NT2/D1 (cell line): Measurements from ENCODE around the gene TMEM256.

Experiments
- DNase-seq: peaks from one replicate; pipeline ENCODE4 v3.0.0-alpha.2; 2011; ENCODE audit warnings: low read depth, low spot score
- H3K27me3 ChIP-seq: 2 replicates; pipeline ENCODE4 v1.6.0; 2011; ENCODE audit warnings: mild to moderate bottlenecking; ENCODE audit not compliant: insufficient read length, insufficient read depth
- H3K36me3 ChIP-seq: 2 replicates; pipeline ENCODE4 v1.6.1; 2011; ENCODE audit warnings: mild to moderate bottlenecking, low read length, mixed read lengths; ENCODE audit not compliant: insufficient read depth, insufficient read length
- H3K4me1 ChIP-seq: 2 replicates; pipeline ENCODE4 v1.5.1; 2011; ENCODE audit not compliant: insufficient read depth, insufficient read length
- H3K4me3 ChIP-seq: 2 replicates; pipeline ENCODE4 v1.5.1; 2011; ENCODE audit warnings: low read depth; ENCODE audit not compliant: insufficient read length
- H3K9ac ChIP-seq: 2 replicates; pipeline ENCODE4 v1.6.0; 2011; ENCODE audit warnings: low read depth; ENCODE audit not compliant: insufficient read length
- H3K9me3 ChIP-seq: 2 replicates; pipeline ENCODE4 v1.5.1; 2011; ENCODE audit warnings: mild to moderate bottlenecking, low read length; ENCODE audit not compliant: insufficient read depth
- SUZ12 ChIP-seq: IDR thresholded peaks from 2 replicates; pipeline ENCODE4 v1.6.1; 2011; ENCODE audit not compliant: insufficient read length, insufficient read depth; ENCODE audit errors: extremely low read depth
- YY1 ChIP-seq: IDR thresholded peaks from 2 replicates; pipeline ENCODE4 v1.6.1; 2011; ENCODE audit not compliant: insufficient read length, insufficient read depth
- ZNF274 ChIP-seq: IDR thresholded peaks from 2 replicates; pipeline ENCODE4 v1.6.1; 2011; ENCODE audit warnings: mild to moderate bottlenecking, low read depth, low read length

The TMEM256 gene

DNA sequence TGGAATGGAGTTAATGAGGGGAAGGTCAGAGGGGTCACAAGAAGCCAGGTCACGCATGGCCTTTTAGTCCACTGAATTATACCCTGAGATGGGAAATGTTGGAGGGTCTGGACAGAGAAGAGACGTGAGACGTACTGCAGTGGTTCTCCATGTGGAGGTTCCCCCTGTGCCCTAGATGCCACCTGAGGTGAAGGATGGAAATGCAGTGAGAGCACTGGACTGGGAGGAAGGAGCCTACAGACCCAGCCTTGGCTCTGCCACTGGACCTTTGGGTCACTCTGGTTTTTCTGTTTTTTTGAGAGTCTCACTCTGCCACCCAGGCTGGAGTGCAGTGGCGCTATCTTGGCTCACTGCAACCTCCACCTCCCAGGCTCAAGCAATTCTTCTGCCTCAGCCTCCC is 7.8 kb downstream of the TMEM256 start:
- H3K4me3 ChIP-seq = no peak overlapping the region
- TF ChIP-seq ZNF274 = no peak
- TF ChIP-seq SUZ12 = no peak
- TF ChIP-seq YY1 = no peak
- H3K36me3 ChIP-seq = peaks cover 15% of the 10 kb centered on the region
- no peaks in the 10 kb centered on the region for H3K9me3 ChIP-seq
- H3K9ac ChIP-seq = no peak overlapping the region
- H3K27me3 ChIP-seq = no peaks in the 10 kb centered on the region
- peaks cover 1% of the 10 kb centered on the region for H3K4me1 ChIP-seq
- no peak for DNase-seq

DNA sequence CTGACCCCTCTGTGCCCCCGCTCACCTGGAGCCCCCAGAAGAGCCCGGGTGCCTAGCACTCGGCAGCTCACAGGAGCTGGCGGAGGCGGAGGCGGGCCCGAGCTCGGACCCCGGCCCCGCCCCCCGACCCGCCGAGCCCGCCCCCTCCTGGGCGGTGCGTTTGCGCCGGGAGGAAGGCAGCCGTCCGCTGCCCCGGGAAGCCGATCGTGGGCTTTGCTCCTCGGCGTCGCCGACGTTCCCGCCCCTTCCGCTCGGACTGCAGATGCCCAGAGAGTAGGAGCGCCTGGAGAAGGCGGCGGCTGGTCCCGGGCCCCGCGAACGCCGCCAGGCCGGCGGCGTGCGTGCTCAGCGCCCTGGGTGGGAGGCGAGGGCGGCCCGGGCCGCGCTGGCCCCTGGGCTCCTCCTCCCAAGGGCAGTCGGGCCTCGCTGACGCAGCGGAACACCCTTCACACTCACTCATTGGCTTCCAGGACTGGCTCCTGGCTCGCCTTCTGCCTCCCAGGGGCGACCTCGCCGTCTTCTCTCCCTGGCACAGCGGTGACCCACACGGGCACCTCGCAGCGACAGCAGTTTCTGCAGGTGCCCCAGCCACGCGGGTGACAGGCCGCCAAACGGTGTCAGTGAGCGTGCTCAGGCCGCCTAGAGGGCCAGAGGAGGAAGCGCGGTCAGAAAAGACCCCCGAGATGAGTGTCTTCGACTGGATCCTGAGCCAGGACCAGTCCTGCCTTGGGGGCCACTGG is 9.3 kb downstream of the TMEM256 start, which contains the start of gene PLSCR3:
PLSCR3 (minus strand) TSS at position 74 of the 740 bp plus-strand sequence. CDS start 415 bp downstream, outside the sequence.
- no peaks in the 10 kb centered on the region for H3K9me3 ChIP-seq
- DNase-seq = peak; percentile 67
- H3K9ac ChIP-seq = peak within 1 kb of the TSS; percentile 76
- H3K4me1 ChIP-seq = peaks cover 9% of the 10 kb centered on the region
- TF ChIP-seq SUZ12 = no peak
- peaks cover 30% of the 10 kb centered on the region for H3K36me3 ChIP-seq
- peak within 1 kb of the TSS; percentile 58 for H3K4me3 ChIP-seq
- no peaks in the 10 kb centered on the region for H3K27me3 ChIP-seq

- H3K9me3 ChIP-seq = no peaks in the 10 kb centered on the region
- H3K9ac ChIP-seq = peak overlapping the region; percentile 76
- peaks cover 9% of the 10 kb centered on the region for H3K4me1 ChIP-seq
- peak overlapping the region; percentile 58 for H3K4me3 ChIP-seq
- no peaks in the 10 kb centered on the region for H3K27me3 ChIP-seq
- H3K36me3 ChIP-seq = peaks cover 38% of the 10 kb centered on the region
- no peak for DNase-seq
- TF ChIP-seq SUZ12 = no peak
- TF ChIP-seq YY1 = no peak
- no peak for TF ChIP-seq ZNF274
Measured at GRCh38 chr17:7393613-7394451, 10.1 kb downstream of the TMEM256 start.

DNA sequence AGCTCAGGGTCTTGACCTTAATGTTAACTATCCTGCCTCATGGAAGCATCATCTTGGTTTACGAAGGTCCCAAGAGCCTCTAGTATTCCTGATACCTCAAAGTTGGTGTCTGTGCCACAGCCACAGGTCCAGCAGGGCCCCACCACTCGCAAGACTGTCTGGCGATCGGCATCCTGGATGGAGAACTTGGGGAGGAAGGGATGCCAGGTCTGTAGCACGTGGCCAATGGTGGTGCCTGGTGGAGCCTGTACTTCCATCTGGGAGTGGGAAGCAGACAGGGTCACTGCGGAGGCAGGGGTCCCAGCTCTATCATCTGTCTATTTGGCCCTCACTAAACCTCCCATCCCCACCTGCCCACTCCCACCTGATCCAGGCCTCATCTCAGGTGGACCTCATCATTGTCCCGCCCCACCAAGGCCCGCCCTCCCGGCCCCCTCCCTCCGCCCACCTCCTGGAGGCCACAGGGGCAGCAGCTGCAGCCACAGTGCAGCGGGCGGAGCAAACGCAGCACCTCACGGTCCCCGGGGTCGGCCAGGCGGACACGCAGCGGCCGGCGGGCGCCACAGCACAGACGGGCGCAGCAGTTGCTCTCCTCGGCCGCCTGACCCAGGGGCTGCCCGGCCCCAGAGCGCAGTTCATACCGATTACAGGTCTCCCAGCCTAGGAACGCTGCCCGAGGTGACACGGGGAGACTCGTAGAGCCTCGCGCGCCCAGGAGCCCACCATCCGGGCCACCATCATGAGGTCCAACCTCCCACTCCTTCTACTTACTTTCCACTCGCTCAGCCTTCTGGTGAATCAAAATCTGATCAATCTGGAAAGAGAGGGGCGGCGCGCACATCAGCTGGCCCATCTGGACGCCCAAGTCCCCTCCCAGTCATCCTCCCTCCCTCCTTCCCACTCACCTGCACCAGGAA is 10.9 kb downstream of the TMEM256 start:
- H3K4me3 ChIP-seq = peak overlapping the region; percentile 58
- peaks cover 47% of the 10 kb centered on the region for H3K36me3 ChIP-seq
- H3K9me3 ChIP-seq = no peaks in the 10 kb centered on the region
- TF ChIP-seq ZNF274 (no peak), YY1 (no peak), SUZ12 (no peak)
- DNase-seq = no peak
- no peaks in the 10 kb centered on the region for H3K27me3 ChIP-seq
- H3K9ac ChIP-seq = peak overlapping the region; percentile 76
- peaks cover 9% of the 10 kb centered on the region for H3K4me1 ChIP-seq

DNA sequence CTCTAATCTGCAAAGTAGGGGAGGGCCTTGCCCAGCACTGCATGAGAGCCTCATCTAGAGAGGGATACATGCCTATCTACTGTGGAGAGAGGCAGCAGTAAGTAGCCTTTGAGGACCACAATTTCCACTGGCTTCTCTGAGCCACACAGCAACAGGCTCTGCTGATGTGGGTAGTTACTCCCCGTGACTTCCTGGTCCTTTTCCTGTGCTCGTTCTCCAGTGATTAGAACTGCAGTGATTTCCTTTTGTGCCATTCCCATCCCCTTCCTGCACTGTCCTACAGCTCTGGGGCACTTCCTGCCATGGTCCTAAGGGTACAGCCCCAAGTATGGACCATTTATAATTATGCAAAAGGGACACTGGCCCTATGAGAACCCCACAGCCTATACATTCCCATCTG is 12.6 kb downstream of the TMEM256 start:
- TF ChIP-seq SUZ12 (no peak), ZNF274 (no peak), YY1 (no peak)
- H3K4me1 ChIP-seq = peaks cover 9% of the 10 kb centered on the region
- H3K27me3 ChIP-seq = no peaks in the 10 kb centered on the region
- H3K36me3 ChIP-seq = peaks cover 57% of the 10 kb centered on the region
- no peak overlapping the region for H3K9ac ChIP-seq
- H3K4me3 ChIP-seq = no peak overlapping the region
- no peak for DNase-seq
- H3K9me3 ChIP-seq = no peaks in the 10 kb centered on the region

- Histone ChIP-seq H3K4me3 (no peak overlapping the region), H3K9me3 (no peaks in the 10 kb centered on the region), H3K4me1 (peaks cover 9% of the 10 kb centered on the region), H3K27me3 (no peaks in the 10 kb centered on the region), H3K36me3 (peaks cover 57% of the 10 kb centered on the region), H3K9ac (no peak overlapping the region)
- TF ChIP-seq ZNF274 (no peak), YY1 (no peak), SUZ12 (no peak)
- DNase-seq = no peak
Measured at GRCh38 chr17:7389924-7390910, 13.7 kb downstream of the TMEM256 start.
